Hepatic stellate cell (primary cell): ENCODE results near the gene SLC6A12.
A peak's percentile ranks its signal among the peaks of the same experiment; 100 is the strongest.
"Not testable (repeated sequence)": the region's sequence is repeated elsewhere in the genome, so short reads cannot be mapped to it uniquely, and the experiment has no call there.

Experiments
- DNase-seq: peaks from one replicate; pipeline ENCODE4 v3.0.0; 2011; ENCODE audit warnings: low spot score

The SLC6A12 gene

DNA sequence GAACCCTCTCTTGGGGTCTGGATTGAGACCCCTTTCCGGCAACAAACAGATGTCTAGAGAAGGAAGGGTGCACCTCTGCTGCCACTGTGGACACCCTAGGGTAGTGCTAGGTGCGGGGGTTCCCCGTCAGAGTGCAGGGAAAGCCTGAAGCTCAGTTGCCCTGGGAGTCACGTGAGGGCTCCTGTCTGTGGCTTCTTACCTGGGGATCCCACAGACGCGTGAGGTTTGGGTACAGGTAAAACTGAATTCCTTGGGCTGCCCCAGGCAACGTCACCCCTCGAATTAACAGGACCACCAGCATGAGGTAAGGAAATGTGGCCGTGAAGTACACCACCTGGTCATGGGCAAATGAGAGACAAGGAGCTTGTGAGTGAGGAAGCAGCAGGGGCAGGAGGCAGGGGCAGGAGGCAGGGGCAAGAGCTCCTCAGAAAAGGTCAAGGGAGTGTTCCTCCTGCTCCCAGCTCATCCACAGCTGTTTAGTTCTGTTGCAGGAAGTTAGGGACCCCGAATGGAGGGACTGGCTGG lies 21.0 kb upstream of the SLC6A12 start:
- DNase-seq = no peak

DNA sequence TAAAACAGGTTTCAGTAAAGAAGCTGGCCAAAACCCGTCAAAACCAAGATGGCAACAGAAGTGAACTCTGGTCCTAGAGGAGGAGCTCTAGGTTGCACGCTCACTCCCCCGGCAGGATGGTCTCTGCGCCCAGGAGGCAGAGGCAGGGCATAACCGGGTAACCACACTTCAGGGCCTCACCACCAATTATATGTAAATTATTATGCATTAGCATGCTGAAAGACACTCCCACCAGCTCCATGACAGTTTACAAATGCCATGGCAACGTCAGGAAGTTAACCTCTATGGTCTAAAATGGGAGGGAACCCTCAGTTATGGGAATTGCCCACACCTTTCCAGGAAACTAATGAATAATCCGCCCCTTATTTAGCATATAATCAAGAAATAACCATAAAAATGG lies 20.1 kb upstream of the SLC6A12 start:
- no peak for DNase-seq

DNA sequence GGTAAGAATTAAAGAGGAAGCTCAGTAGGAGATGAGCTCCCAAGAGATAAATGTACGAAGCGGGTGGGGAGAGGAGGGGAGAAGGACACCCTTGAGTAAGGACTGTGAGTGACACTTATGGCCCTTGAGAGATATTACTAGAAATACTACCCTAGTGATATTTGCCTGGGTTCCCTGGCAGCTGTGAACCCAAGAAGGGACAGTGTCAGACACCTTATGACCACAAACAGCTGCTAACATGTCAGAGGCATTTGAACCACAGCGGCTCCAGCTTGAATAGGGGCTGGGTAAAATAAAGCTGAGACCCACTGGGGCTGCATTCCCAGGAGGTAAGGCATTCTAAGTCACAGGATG lies 19.6 kb upstream of the SLC6A12 start:
- no peak for DNase-seq

DNA sequence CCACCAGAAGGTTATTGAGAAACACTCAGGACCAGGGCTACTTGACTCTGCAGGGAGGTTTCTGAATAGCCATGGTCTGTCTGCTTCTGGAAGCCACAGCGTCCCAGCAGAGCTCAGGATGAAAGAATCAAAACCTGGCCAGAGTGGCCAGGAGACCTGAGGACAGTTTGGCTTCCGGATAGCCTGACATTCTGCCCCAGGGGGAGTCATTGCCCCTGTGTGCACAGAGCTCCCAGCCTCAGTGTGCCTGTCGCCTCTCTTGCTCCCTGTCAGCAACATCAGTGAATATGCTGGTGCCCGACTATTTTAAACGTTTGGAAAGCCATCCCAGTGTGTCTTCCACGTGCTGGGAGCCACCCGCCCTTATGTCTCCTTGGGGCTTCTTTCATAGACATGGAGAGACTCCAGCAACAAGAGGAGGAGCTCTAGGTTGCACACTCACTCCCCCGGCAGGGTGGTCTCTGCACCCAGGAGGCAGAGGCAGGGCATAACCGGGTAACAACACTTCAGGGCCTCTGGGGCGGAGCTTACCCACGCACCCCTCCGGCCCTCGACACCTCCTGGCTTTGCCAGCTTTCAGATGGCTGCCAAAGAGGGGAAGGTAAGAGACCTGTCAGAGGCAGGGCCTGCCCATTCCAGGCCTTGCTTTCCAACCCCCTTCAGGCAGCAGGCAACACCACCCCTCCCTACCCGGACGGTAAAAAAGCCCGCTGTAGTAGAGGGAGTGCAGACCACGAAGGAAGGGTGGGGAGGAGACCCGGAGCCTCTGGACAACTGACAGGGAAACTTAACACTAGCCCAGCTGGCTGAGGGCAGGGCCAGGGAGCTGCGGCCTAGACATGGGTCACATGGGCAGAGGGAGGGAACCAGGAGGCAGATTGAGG lies 19.0 kb upstream of the SLC6A12 start:
- DNase-seq = no peak

DNA sequence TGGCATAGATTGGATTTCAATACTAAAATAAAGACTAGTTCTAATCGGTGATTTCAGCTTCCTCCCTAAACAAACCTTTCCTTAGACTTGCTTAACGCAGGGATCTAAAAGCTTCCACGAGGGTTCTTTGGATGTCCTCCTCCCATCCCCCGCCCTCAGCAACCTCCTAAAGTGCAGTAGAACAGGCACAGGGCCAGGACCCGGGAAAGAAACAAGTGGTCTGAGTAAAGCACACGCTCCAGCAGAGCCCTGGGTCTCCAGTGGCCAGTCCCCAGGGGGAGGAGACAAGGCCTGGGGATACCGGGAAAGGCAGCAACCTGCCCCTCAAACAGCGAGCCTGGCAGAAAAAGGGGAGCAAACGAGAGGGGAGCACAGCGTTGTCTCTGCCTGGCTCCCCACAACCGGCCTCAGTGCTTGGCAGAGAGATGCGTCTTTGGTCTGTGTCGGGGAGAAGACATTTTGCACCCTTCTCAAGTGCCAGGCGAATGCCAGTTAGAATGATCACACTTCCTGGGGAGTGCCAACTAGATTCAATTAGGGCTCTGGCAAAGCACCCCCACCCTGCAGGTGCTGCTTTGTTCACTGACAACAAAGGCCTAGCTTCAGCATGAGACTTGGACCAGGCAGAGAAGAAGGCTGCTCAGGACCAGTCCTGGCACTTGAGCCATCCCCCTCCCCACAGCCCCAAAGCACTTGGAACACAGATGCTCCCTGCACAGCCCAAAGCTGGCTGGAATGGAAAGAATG lies 17.1 kb upstream of the SLC6A12 start:
- no peak for DNase-seq

DNA sequence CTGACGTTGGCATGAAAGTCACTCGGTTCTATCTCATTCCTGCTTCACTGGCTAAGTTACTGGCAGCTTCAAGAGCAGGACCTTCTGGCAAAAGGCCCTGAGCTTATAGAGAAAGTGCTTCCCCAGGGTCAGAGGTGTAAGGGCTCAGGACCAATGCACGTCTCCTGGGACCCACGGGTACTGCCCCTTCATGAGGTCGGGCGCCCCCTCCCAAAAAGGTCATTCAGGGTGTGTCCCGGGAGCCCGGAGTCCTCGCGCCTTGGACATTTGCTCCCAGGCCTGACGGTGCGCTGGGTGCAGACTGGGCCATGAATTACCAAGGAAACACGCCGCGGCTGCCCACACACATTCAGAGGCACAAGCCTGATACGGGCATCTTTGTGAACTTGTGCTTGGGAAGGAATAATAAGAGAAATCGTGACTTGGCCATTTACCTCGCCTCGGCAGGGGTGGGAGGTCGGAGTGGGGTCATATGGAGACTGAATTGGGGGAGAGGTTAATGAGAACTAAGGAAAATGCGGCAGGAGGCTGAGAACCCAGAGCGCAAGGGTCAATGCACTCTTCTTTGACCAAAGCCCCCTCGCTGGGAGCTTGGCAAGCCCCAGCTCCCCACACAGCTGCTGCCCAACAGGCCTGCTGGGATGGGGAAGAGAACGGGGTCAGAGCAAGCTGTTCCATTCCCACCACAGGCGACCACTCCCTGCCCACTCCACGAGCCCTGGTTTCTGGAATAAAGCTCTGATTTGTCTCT lies 15.7 kb upstream of the SLC6A12 start:
- DNase-seq = no peak

DNA sequence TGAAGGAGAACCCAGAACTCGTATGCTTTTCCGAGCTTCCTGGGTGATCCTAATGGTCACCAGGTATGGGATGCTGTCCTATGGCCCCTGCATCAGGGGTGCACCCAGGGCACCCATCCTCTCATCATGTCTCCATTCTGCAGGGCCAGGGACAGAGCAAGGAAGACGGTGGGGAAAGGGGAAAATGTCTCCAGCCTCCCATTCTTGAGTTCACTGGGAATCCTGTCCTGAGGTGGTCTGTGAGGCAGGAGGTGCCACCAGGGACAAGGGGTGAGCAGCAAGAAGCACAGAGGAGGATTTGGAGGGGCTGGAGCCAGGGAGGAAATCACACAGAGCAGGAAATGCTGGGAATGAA lies 14.9 kb upstream of the SLC6A12 start:
- DNase-seq = no peak

DNA sequence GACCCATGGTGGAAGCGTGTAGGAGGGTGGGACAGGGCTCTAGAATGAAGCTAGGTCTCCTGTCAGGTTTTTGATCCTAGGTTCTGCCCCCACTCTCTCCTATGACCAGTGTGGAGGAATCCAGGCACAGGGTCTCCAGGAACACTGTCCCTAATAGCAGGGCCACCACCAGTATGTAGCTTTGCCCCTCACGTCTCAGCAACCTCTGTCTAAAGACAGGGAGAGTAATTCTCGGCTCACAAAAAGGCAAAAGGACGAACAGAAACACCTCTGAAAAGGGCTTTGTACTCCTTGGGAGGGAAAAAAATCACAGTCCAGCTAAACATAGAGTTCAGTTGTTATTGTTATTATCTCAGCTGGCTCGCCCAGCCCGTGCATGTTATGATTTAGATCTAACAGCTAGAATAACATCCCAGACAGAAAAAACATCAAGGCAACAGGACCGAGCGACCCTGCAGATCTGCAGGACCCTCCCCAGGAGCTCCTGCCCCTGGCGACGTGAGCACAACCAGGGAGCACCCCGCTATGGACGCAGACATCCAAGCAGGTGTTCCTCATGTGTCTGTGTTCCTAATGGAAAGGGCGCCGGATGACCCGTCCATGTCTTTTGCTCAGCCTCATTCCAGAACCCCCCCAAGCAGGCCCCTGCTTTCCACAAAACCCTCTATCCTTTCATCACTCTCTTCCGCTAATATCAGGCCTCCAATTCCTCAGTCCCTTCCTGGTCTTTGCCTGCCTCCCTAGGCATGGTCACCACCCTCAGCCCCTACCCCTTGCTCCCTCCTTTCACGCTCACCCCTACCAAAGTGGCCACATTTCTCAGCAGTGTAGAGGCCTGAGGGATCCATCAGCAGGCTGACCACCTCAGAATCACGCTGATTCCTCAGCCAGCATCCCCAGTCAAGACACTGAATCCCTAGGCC lies 14.2 kb upstream of the SLC6A12 start:
- no peak for DNase-seq

DNA sequence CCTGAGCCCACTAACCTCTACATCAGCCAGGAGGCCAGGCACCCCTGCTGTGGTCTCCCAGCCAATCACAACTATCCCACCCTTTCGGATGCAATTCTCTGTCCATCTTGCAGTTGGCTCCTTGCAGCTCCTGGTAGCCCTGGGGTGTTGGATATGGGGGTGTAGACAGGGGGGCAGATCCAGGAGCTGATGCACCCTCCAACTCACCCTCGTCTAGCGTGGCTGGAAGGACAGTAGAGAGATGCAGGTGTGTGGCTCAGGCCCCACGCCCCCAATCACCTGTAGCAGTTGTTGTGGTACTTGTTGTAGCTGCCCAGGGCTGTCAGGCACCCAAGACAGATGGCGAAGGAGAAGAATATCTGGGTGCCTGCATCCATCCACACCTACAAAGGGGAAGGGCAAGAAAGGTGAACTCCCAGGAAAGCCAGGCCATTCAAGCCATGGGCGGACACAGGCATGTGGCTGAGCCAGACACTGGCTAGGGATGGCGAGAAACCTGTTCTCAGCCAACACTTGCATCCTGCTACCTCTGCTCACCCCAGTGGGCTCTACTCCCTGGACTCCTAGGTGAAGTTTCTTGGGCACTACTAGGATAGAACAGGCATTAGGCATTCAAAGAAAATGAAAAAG lies 13.4 kb upstream of the SLC6A12 start:
- DNase-seq = no peak

DNA sequence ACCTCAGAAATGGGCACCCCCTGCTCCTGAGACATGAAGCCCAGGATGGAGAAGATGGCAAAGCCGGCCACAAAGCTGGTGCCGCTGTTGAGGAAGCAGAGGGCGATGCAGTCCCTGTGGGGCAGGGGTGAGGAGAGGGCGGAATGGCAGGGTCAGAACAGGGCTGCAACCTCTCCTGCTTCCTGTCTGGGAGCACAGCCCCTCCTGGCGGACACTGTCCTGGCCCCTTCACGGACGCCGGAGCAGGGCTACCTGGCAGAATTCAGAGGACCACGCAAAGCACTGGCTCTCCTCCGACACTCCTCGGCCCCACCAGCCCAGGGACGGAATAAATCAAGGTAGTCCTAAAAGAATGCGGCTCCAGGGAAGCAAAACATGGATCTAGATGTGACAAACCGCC lies 12.4 kb upstream of the SLC6A12 start:
- DNase-seq = no peak

DNA sequence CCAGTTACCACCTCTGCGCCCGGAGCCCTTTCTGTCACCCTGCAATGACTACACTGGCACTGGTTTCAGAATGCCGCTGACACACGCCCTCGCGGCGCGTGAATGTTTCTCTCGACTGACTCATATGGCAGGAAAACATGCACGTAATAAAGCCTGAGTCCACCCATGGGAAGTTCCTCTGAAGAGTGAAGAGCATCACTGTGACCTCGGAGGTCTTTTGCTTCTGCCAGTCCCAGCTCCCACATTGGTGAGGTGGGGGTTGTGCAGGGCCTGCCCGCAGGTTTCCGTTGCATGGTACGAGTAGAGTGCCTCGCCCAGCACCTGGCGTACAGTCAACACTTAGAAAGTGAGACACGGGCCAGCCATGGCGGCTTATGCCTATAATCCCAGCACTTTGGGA lies 11.1 kb upstream of the SLC6A12 start:
- no peak for DNase-seq

DNA sequence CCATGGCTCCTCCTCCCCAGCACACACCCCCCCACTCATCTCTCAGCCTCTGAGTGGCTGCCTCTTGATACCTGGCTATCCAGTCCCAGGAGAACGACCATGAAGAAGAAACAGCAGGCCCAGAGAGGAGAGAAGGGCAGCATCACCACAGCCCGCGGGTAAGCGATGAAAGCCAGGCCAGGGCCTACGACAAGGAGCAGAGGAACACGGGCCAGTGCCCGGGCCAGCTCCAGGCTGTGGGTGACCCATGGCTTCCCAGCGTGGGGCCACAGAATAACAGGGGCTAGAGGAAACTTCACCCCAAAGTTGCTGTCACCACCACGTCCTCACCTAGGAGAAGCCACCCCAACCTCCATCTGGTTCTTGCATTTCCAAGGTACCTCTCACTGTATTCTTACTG lies 10.4 kb upstream of the SLC6A12 start:
- DNase-seq = no peak

DNA sequence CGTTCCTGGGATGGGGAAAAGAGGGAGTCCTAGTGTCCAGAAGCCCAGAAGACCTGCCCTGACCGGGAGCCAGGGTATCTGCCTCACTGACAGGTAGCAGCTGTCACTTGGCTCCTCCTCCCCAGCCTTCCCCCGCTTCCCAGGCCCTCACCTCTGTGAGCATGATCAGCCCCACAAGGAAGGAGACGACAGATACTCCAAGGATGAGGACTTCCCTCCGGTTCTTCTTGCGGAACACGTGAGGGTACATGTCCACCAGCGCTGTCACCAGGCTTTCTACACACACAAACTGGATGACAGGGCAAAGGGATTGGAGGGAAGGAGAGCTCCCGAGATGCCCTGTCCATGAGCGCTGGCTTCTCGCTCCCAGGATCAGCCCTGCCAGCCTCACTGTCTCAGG lies 9.9 kb upstream of the SLC6A12 start:
- DNase-seq = no peak

DNA sequence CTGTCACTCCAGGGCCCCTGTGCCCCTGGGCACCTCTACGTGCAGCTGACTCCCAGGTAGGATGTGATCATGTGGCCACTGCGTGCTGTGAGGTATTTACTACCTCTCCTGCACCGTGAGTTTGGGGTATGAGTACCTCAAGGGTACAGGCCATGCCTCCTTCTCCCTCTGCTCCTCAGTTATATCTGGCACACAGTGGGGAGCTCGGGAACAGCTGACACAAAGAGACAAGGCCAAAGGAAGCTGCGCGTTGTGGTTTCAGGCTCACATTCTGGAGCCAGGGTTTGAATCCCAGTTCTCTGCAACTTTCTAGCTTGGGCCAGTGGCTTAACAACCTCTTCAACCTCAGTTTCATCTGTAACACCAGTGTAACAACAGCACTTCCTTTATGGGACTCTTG lies 7.8 kb upstream of the SLC6A12 start:
- no peak for DNase-seq

DNA sequence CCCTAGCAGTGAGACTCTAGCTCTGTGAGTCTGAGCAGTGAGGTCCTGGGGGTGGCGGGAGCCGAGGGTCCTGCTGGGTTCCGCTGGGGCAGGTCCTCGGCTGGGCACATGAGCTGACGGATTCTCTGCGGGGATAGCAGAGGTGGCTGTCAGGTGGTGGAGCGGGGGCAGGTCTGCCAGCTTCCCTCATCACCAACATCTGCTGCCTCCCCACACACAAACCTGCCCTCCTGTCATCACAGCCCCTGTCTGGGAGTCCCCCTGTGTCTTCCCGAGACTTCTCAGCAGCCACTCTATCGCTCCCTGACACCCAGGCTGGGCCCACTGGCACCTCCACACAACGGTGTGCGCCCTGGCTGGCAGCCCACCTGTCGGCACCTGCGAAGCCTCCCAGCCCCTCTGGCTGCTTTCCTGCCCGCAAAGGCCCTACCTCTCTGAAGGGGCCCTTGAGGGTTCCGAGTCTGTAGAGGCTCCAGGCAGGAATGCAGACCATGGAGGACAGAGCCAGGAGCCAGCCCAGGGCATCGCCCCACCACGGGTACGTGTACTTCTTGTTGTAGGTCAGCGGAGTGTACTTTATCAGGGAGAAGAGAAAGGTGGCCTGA lies 7.1 kb upstream of the SLC6A12 start:
- no peak for DNase-seq

DNA sequence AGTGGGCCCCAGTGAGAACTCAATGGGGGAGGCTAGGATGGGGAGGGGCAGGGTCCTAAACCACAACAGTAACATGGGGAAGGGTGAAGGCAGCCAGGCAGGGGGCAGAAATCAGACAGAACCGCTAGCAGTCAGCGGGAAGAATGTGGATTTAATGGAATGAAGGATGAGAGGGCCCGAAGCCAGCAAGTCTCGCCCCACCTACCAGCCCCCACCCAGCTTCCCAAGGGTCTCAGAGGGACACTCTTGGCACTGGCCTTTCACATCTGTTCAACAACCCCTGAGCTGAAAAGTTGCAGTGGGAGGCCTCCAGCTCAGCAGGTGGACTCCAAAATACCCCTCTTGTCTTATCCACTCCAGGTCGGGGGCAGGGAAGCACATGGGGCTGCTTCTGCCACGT lies 6.5 kb upstream of the SLC6A12 start:
- no peak for DNase-seq

DNA sequence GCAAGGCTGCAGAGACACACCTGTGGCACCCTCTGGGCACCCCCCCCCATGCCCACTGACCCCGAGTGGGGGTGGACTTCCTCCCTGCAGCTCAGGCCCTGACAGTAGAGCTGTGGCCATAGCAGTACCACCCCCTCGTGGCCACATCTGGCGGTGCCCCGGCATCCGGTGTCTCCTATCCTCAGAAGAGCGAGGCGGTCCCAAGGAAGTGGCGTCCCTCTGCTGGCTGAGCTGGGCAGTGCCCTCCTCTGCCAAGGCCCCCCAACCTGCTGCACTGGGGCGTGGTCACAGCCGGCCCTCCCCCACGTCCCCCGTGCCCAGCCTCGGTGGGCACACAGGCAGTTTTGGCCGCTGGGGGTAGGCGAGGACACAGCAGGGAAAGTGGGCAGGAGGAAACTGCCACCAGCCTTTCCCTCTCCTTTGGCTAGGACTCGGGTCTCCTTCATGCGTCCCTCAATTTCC lies 6.0 kb upstream of the SLC6A12 start:
- DNase-seq = peak; percentile 76

DNA sequence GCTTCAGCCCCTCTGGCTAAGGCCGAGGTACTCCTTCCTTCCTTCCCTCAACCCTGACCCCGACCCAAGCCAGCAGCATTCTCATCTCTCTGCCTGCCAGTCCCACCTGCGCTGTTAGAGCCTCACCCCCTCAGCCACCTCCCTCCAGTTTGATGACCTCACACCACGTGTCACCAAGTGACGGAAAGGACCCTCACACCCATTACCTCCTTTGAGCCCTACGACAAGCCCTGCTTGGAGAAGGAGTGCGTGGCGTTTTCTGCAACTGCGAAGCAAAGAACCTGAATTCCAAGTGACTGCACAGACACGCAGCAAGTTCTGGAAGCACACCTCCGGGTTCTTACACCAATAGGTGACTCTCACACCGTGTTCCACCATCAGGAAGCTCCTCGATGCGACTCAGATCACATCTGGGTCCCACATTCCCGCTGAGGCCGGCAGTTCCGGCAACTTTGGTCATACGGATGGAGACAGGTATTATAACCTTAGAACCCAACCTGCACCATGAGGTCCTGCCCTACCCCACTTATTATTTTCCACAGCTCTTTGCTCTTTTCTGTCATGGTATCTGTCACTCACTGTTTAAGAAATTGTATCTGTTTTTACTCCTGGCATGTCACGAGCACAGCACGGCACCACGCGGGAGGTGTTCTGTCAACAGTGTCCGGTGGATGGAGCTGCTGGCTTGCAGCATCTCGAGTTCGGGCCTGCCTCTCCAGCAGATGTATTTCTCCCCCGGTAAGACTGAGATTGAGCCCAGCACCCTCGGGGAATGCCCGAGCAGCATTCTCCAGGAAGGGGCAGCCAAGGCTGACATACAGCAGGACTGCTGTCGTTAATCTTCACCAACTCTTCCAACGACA lies 5.0 kb upstream of the SLC6A12 start:
- DNase-seq = no peak

DNA sequence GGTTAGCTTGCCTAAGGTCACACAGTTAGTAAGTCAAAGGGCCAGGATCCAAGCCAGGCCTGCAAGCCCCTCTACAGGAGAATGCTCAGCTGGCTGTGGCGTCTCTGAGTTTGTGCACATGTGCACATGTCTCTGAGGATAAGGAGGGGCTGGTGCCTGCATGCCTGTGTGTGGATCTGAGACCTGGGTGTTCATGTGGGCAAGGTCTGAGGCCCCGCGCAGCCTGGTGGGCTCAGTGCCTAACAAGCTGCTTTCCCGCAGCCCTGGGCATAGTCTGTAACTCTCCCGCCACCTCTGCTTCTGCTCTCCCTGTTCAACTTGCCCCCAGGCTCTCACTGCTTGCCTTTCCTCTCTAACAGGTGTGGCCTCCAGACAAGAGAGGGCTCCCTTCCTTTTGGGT lies 4.3 kb upstream of the SLC6A12 start:
- no peak for DNase-seq

DNA sequence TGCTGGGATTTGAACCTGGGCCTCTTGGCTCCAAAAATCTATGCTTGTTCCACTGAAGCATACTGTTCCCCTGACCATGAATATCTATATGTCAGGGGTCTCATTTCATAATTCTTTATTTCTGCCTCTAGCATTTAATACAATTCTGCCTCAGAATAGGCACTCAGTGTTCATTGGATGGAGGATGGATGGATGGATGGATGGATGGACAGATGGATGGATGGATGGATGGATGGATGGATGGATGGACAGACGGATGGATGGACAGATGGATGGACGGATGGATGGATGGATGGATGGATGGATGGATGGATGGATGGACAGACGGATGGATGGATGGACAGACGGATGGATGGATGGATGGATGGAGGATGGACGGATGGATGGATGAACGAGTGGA lies 3.1 kb upstream of the SLC6A12 start:
- DNase-seq = not testable (repeated sequence)
